ENCODE data around the gene CELF3.
A peak's percentile ranks its signal among the peaks of the same experiment; 100 is the strongest.
"Not testable (repeated sequence)": the region's sequence is repeated elsewhere in the genome, so short reads cannot be mapped to it uniquely, and the experiment has no call there.

CELF3 gene

DNA sequence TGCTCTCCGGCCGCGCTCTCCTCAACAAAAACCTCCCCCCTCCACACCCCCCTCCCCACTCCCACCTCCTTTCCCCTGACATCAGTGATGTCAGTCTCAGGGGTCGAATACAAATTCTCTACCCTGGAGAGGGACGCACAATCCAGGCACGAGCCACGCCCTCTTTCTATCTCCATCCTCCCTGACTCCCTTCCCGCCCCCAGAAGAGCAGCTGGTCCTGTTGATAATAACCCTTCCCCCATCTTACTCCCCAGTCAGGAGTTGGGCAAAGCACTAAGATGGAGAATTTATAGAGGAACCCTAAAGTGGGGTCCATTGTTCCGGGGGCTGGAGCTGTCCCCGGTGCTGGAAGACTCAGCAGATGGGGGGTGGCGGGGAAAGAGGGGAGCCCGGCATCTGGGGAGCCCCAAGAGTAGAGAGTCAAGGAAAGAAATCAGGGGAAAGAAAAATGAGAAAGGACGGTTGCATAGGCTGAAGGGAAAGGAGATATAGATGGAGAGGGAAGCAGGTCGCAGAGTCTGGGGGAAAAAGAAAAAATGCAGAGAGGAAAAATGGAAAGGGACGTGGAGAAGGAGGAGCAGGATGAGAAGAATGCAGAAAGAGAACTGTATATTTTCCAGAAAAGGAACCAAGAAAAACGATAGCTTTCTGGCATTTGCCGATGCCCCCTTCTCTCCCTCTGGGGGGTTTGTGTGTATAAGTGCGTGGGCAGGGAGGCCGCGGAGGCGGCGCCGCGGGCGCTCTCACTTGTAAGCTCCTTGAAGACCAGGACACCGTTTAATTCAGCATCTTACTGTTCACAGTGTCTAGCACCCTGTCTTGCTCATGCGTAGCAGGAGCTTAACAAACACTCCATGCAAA is at the start of gene CELF3:
Gene CELF3 (minus strand): TSS at position 33 of the 861 bp plus-strand sequence. CDS start 783 bp downstream, outside the sequence.
- peak; percentile 20 for DNase-seq (ENCODE audit: low read depth)

DNA sequence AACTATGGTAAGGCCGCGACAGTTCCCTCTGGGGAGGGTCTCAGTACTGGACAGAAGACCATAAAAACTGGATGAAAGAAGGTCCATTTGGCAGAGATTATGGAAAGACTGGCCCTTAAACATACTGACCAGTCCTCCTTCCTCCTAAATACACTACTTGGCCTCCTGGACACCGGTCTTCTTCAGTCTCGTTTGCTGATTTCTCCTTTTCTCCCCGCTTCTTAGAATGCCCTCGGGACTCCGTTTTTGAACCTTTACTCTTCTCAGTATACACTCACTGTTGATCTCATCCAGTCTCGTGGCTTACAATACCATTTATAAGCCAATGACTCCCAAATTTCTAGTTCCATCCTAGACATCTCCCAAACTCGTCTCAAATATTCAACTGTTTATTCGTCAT is 47.4 kb upstream of the CELF3 start:
- peak; percentile 26 for DNase-seq (ENCODE audit: low read depth)

DNA sequence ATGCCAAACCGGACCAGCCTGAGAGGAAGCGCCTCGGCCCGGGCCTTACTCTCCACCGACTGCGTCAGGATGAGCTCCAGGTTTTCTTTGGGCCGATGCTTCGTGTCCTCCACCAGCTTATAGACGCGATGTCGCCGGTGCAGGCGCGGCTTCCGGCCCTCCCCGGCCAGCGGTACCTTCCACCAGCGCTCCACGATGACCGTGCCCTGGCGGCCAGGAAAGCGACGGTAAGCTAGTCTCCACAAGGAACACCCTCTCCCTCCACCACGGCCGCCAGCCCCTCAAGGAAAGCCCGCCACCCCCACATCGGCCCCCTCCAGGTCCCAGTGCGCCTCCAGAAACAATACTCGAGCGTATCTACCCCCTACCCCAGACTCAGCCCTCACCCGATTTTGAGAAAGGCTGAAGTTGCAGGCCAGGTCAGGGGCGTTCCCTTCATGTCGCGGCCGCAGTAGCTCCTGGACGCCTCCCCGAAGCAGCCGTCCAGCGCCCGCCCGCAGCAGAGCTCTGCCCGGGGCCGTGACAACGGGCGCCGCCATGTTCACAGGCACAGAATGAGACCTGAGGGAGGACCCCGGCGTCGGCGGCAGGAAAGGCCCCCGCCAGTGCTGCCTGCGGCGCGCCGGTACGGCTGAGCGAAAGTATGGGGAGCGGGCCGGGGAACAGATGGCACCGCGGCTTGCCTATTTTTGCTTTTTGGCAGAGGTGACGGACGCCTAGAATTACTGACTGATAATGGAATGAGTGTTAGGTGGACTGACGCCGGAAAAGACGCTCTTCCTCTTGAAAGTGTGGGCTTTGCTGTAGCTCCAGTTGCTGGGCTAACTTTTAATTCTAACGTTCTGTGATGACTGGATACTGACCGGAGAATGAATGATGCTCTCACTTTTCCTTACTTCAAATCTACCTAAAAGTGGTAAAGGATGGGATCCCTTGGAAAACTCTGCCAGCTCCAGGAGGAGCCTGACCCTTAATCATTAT is 46.6 kb upstream of the CELF3 start, which contains the start of gene MRPL9:
Gene MRPL9 (minus strand): TSS at position 556 of the 981 bp plus-strand sequence. CDS start 17 bp downstream, at position 539.
- DNase-seq (ENCODE audit: low read depth), result peak; percentile 86

DNA sequence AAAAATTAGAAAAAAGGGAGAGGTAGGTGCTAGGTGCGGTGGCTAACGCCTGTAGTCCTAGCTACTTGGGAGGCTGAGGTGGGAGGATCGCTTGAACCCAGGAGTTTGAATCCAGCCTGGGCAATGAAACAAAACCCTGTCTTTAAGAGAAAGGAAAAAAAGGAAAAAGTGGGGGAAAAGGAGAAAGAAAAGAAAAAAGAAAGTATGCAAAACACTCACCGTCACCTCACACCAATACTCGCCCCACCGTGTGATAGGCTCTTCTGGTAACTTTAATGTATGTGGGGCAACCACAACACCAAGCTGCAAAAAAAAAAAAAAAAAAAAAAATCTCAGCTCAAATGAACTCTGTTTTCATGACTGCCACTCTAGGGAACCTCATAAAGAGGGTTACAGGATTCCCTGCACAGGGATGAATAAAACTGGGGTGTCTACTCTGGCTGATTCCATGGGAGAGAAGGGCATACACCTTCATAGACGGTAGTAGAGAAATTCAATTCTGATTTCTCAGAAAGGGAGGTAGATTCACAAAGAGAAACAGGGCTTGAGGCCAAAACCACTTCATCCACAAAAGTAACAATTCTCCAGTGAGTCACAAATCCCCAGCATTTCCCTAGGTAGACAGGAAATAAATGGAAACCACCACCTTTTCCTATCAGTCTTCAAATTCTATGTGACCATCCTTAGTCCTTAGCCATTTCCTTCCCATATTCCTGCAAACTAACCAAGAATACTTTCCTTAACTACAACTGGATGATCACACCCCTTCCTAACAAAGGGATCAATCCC is 44.2 kb upstream of the CELF3 start:
- peak; percentile 51 for DNase-seq (ENCODE audit: low read depth)

DNA sequence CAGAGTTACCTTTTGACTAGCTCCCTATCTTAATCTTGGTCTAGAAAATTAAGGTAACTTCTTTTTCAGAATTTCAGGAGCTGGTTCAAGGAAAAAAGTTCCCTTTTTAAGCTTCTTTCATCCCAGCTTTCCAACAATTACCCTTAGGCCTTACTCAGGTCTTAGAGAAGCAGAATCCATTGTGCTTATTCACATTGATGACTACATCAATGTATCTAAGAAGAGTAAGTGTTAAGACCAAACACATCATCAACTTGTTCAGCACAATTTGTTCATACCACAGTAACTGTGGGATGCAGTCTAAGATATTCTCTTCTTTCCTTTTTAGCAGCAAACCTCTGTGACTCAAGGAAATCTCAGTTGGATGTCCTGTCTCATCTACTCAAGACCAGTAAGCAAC is 42.6 kb upstream of the CELF3 start:
- peak; percentile 58 for DNase-seq (ENCODE audit: low read depth)

DNA sequence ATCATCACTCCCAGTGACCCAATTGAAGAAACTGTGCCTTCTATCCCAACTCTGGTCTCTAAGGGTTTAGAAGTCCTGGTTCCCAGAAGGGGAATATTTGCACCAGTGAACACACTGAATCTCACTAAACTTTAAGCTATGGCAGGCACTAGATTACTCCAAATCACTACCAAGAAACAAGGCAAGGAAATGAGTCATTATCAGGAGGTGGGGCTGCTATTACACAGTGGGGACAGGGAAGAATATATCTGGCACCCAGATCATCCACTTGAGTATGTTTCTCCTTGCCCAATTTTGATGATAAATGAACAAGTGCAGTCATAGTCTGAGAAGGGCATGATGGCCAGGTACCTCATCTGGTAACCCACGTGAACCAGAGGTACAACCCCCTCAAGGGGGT is 39.7 kb upstream of the CELF3 start:
- peak; percentile 61 for DNase-seq (ENCODE audit: low read depth)

DNA sequence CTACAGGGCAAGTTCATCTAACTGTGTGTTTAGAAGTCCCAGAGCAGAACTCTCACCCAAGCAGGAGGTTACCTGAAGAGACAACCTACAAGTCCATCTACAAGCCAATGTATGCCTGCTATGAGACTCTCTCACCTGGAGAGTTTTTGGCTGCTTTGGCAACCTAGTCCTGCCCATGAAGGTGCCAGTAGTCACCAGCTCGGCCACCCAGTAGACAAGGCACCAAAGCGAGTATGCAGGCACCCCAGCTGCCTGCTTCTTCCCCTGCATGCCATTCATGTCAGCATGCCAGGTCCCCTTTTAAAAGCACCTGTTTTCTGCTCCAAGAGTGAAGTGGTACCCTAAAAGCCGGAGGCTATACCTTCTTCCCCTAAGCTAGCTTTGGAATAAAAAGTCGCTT is 24.9 kb upstream of the CELF3 start:
- no peak for DNase-seq (ENCODE audit: low read depth)

DNA sequence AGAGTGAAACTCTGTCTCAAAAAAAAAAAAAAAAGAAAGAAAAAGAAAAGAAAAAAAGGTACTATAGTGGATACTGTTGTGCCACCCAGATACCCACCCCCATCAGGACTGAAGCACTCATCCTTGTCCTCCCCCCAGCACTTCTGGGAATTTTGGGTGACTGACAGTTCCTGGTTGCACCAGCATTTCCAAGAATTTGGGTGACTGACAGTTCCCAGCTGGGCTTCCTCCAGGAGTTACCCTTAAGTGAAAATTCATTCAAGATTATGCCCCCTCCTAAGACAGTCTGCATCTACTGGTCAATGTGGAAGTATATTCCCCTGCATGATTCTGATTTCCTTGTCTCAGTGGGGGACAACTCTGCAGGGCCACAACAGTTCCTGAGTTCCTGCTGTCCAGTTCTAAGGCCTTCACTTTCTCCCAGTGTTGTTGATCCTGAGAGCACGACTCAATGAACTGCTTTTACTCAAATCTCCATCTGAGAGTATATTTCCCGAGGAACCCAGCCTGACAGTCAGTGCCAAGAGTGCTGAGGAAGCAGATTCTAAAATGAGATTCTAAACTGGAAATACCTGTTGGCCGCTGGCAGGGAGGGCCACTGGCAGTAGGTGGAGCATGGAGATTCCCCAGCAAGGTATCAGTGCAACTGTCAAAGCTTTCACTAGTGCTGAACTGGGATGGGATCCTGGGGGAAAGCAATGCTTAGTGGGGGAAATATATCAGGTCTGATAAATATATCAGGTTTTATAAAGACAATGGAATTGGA is 23.2 kb upstream of the CELF3 start:
- DNase-seq (ENCODE audit: low read depth), result no peak

DNA sequence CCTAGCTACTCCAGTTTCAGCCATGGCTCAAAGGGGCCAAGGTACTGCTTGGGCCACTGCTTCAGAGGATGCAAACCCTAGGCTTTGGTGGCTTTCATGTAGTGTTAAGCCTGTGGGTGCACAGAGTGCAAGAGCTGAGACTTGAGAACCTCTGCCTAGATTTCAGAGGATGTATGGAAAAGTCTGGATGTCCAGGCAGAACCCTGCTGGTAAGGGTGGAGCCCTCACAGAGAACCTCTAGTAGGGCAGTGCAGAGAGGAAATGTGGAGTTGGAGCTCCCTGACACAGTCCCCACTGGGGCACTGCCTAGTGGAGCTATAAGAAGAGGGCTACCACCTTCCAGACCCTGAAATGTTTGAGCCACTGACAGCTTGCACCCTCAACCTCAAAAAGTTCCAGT is 20.9 kb upstream of the CELF3 start:
- no peak for DNase-seq (ENCODE audit: low read depth)

DNA sequence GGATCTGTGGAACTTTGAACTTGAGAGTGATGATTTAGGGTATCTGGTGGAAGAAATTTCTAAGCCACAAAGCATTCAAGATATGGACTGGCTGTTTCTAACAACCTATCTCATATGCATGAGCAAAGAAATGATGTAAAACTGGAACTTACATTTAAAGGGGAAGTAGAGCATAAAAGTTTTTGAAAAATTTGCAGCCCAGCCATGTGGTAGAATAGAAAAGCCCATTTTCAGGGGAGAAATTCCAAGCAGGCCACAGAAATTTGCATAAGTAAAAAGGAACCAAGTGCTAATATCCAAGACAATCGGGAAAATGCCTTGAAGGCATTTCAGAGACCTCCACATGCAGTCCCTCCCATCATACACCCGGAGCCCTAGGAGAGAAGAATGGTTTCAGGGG is 20.4 kb upstream of the CELF3 start:
- no peak for DNase-seq (ENCODE audit: low read depth)

DNA sequence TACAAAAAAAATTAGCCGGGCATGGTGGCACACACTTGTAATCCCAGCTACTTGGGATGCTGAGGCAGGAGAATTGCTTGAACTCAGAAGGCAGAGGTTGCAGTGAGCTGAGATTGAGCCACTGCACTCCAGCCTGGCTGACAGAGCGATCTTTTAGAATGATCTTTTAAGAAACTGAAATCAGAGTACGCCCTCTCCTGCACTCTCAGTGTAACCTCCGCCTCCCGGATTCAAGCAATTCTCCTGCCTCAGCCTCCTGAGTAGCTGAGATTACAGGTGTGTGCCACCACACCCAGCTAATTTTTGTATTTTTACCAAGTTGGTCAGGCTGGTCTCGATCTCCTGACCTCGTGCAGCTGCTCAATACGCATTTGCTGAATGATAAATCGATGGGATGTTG is 17.4 kb upstream of the CELF3 start:
- DNase-seq (ENCODE audit: low read depth), result not testable (repeated sequence)

DNA sequence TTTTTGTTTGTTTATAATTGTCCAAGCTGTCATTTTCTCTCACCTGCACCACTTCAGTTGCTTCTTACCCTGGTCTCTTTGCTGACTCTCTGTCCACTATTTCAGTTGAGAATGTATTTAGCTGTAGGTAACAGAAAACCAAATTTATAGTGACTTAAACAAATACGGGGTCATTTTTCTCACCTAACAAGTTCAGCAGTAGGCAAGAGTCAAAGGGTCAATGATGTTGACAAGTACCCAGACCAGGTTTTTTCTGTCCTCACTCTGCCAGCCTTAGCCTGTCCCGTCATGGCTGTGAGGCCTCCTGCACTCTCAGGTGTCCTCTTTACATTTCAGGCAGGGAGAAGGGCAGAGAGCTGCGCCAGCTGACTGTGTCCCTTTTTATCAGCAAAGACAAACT is 16.5 kb upstream of the CELF3 start:
- DNase-seq (ENCODE audit: low read depth), result no peak

DNA sequence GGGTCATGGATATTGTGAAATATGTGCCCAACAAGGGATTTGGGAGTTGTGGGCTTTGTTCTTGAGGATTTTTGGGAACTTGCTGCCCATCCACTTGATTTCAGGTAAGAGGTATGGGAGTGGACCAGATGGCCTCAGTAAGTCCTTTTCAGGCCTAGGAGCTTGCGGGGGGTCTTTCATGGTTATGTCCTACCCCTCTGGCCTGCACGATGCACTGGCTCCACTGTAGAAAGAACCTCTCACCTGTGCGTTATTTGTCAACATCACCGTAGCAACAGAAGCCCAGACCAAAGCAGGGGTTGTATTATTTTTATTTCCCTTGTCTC is 13.3 kb upstream of the CELF3 start:
- no peak for DNase-seq (ENCODE audit: low read depth)

DNA sequence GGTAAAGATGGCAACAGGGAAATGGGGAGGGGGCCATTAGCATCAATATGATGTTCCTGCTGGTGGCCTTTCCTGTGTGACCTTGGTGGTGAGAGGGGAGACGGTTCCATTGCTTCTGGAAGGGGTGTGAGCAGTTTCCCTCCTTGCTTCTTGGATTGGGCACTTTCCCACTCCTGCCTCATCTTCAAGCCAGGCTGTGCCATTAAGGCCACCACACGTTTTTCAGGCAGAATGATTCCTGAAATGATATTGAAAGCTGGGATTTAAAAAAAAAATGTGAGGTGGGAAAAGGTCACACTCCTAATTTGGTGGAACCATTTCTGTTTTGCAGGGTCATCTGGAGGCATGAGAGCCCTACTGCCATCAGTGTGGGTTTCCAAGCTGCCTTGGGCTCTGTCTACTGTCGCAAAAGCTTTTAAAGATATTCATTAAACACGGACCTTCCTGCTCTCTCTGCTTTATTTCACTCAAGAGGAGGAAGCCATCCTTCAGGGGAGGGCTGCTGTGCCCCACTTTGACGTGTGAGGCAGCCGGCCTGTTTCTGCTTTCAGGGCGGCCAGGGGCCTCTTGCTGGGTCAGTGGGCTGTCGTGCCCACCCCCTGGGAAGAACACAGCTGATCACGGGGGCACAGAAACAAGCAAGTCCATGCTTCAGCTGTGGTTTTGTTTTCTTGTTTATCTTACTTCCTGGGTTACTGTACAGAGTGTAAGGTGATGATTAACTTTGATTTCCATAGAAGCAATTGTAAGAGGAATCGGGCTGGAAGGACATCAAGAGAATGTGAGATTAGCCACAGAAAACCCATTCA is 12.8 kb upstream of the CELF3 start:
- no peak for DNase-seq (ENCODE audit: low read depth)

DNA sequence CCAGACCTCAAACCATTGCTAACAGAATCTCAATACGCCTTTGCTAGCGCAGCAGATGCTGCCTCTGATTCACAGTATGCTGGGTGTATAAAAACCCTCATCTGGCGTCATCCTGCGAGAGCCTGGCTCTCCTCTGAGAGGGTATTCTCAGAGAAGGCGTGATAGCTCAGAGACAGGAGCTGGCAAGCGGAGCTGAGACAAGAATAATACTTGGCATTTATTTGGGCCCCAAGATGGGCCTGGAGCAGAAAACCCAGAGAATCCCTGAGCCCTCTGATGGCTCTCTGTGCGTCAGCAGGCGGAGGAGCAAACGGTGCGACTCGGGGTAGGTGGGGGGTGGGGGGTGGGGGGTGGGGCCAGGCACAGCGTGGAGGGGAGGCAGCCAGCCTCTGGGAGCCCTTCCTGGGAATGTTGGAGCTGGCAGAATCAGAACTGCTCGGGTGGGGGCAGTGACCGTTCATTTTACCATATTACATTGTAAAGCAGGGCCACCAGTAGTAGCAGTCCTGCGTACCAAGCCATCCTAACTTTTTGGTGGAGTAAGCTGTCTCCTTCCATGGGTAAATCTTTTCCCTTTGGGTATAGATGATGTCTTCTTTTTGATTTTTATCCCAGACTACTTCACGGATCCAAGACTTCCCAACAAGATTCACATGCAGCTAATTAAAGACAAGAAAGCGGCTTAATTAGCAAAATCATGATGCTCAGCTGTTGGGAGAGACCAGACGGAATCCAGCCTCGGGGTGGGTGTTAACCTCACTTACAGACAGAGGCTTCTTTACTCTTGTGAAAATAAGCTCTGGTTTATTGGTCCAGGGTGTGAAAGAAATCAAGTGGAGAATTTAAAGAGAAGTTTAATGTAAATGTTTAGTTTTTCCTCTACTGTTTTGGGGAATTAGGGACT is 11.8 kb upstream of the CELF3 start:
- DNase-seq (ENCODE audit: low read depth), result peak; percentile 37

DNA sequence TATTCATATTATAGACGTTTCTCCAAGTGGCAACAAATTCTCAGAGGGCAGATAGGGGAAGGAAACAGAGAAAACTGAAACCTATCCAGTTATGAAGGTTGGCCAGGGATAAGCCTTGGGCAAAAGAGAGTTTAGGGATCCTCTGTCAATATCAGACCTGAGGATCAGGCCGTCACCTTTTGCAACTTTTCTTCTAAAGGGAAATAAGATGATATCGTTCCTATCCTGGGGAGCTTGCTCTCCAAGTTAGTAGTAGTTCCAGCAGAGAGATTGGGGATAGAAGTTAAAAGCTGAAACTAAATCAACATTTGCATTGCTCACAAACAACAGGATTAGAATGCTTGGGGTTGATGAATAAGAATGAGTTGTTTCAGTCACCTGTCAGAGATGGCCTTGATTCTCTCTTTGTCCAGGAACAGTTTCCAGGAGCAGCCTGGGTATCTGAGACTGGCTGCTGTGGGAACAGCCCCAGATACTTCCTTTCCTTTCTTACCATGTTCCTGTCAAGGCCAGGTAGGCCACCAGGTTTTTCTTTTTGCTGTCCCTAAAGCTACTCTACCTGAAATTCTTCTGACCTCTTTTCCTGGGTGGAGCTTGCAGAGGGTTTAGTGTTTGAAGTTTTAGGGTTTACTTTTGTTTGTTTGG is 7.2 kb upstream of the CELF3 start:
- no peak for DNase-seq (ENCODE audit: low read depth)

DNA sequence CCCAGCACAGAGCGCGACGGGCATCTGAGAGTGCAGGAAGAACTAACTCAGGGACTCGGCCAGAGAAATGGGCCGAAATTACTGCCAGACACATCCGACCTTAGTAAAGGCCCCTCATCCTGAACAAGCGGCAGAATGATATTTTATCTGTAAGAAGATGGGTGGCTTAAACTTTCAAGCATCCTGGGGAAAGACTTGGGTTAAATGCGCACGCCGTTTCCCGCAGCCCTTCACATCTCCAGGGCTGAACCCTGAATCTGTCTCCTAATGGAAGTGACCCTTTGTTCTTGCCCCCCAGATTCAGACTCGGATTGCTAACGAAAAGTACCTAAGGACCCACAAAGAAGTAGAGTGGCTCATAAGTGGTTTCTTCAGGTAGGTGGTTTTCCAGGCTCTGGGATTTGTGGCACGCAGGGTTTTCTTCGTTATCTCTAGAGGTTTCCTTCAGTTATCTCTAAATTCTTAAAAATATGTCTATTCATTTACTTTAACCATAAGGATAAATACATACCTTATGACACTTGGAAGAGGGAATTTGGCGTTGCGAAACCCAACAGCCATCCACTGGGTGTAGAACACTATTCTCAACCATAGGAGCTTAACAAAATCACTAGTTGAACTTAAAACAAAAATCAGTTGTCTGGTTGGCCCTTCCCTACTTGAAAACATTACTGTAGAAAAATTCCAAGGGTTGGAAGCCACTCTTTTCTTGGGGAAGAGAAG is 5.3 kb upstream of the CELF3 start:
- DNase-seq (ENCODE audit: low read depth), result no peak

Data from ELR (cell line).